ENCODE measurements around the gene COL6A1. TPM values are rescaled to one million over a fixed set of nuclear protein-coding genes. Genes with fewer than 3 reads are reported as not detected.

The COL6A1 gene
- total RNA-seq, 1 experiment from 2014 or later: 221 TPM

- CTCF ChIA-PET: interaction anchor here (1.1 kb wide), 1 partner anchor 28 kb away, joined by 5 read pairs; no protein-coding TSS in a partner anchor
- peaks cover 19% of the 10 kb centered on the region for H3K36me3 Mint-ChIP-seq
- peak; percentile 8 for DNase-seq (ENCODE audit: low spot score)
- TF ChIP-seq HMGA2 (CRISPR knock-in tag; IDR thresholded peaks at IDR 0.05): no peak
- TF ChIP-seq USF1 (CRISPR knock-in tag; IDR thresholded peaks at IDR 0.05): no peak
- no peak for TF ChIP-seq ARID4B (CRISPR knock-in tag; IDR thresholded peaks at IDR 0.05; ENCODE audit: borderline replicate concordance)
- TF ChIP-seq NFATC4 (CRISPR knock-in tag; IDR thresholded peaks at IDR 0.05): no peak
- no peak for TF ChIP-seq TEAD1 (CRISPR knock-in tag; IDR thresholded peaks at IDR 0.05)
- TF ChIP-seq NR1H2 (CRISPR knock-in tag; IDR thresholded peaks at IDR 0.05): no peak
- TF ChIP-seq RELA (CRISPR knock-in tag; IDR thresholded peaks at IDR 0.05; ENCODE audit: borderline replicate concordance): no peak
- no peak for TF ChIP-seq SP1 (CRISPR knock-in tag; conservative IDR thresholded peaks at IDR 0.05)
- TF ChIP-seq ERG (CRISPR knock-in tag; IDR thresholded peaks at IDR 0.05): no peak
- TF ChIP-seq JAZF1 (CRISPR knock-in tag; IDR thresholded peaks at IDR 0.05): no peak
- TF ChIP-seq ZNF219 (CRISPR knock-in tag; IDR thresholded peaks at IDR 0.05; ENCODE audit: borderline replicate concordance): no peak
- no peak for TF ChIP-seq ATF6 (CRISPR knock-in tag; IDR thresholded peaks at IDR 0.05)
- no peak for ATAC-seq
- no peak overlapping the region for H3K27ac Mint-ChIP-seq
- H3K4me1 Mint-ChIP-seq: no peaks in the 10 kb centered on the region
- POLR2A ChIA-PET: no interaction called here
- no peaks in the 10 kb centered on the region for H3K27me3 Mint-ChIP-seq (ENCODE audit: low read depth)
- no peaks in the 10 kb centered on the region for H3K9me3 Mint-ChIP-seq
- no peak overlapping the region for H3K4me3 Mint-ChIP-seq
Measured at GRCh38 chr21:46000182-46000730, 18.7 kb downstream of the COL6A1 start.

- Mint-ChIP-seq H3K36me3 (peaks cover 20% of the 10 kb centered on the region), H3K4me3 (no peak overlapping the region), H3K9me3 (no peaks in the 10 kb centered on the region), H3K27me3 (ENCODE audit: low read depth) (no peaks in the 10 kb centered on the region), H3K27ac (no peak overlapping the region), H3K4me1 (no peaks in the 10 kb centered on the region)
- ATAC-seq: peak; percentile 53
- POLR2A ChIA-PET: no interaction called here
- CTCF ChIA-PET: interaction anchor here (1.1 kb wide), 1 partner anchor 29 kb away, joined by 5 read pairs; no protein-coding TSS in a partner anchor
- peak; percentile 25 for DNase-seq (ENCODE audit: low spot score)
- TF ChIP-seq CREB1 (CRISPR knock-in tag; IDR thresholded peaks at IDR 0.05): no peak
- TF ChIP-seq SOX15 (CRISPR knock-in tag; IDR thresholded peaks at IDR 0.05): no peak
- no peak for TF ChIP-seq ZSCAN18 (CRISPR knock-in tag; IDR thresholded peaks at IDR 0.05)
- TF ChIP-seq NR3C1 (CRISPR knock-in tag; conservative IDR thresholded peaks at IDR 0.05; ENCODE audit: low read depth): no peak
- TF ChIP-seq RORB (CRISPR knock-in tag; IDR thresholded peaks at IDR 0.05): no peak
- no peak for TF ChIP-seq TEAD4 (CRISPR knock-in tag; IDR thresholded peaks at IDR 0.05)
- no peak for TF ChIP-seq FOXP4 (CRISPR knock-in tag; IDR thresholded peaks at IDR 0.05)
- no peak for TF ChIP-seq E2F1 (CRISPR knock-in tag; IDR thresholded peaks at IDR 0.05)
- no peak for TF ChIP-seq ESRRA (CRISPR knock-in tag; IDR thresholded peaks at IDR 0.05; ENCODE audit: borderline replicate concordance)
Measured at GRCh38 chr21:46000731-46001641, 19.4 kb downstream of the COL6A1 start.
